Stomach (tissue), 9 donors: ENCODE results near the gene ADAM12. TPM values are rescaled to one million over a fixed set of nuclear protein-coding genes. Genes with fewer than 3 reads are reported as not detected.
"Not testable (repeated sequence)": the region's sequence is repeated elsewhere in the genome, so short reads cannot be mapped to it uniquely, and the experiment has no call there.

Experiments
- DNase-seq, 2 donors: peaks; one replicate each; pipeline versions ENCODE4 v3.0.0 to v3.0.0-alpha.2; 2013 to 2019
- H3K27ac ChIP-seq, 5 donors: fragments of 200-600 bp in 4 of 5; sonication (generic) in 4 of 5; one replicate each; pipeline ENCODE4 v1.5.1; 2013 to 2019; ENCODE audit warnings: mild to moderate bottlenecking in 1 of 5, moderate library complexity in 1 of 5
- H3K27me3 ChIP-seq, 3 donors: fragments of 200-600 bp; sonication (generic); one replicate each; pipeline ENCODE4 v1.5.1; 2017 to 2019; ENCODE audit warnings: mixed run types in 1 of 3
- H3K36me3 ChIP-seq, 4 donors: fragments of 200-600 bp; sonication (generic); 1 replicate in 3 of 4; 2 replicates in 1 of 4; pipeline ENCODE4 v1.5.1; 2016 to 2019
- H3K4me1 ChIP-seq, 4 donors: fragments of 200-600 bp; sonication (generic); one replicate each; pipeline ENCODE4 v1.5.1; 2016 to 2019
- H3K4me3 ChIP-seq, 4 donors: fragments of 200-600 bp; sonication (generic) in 3 of 4; one replicate each; pipeline ENCODE4 v1.5.1; 2016 to 2019; ENCODE audit warnings: mild to moderate bottlenecking in 1 of 4
- H3K9me3 ChIP-seq, 4 donors: fragments of 200-600 bp; sonication (generic); one replicate each; pipeline ENCODE4 v1.5.1; 2016 to 2019
- CTCF ChIP-seq, 7 experiments: fragments of 450-650 bp in 4 of 7; fragments of 200-600 bp in 3 of 7; sonication (generic) in 3 of 7; IDR thresholded peaks; one replicate each; pipeline ENCODE4 v1.5.1; 2016 to 2019; ENCODE audit warnings: antibody characterized with exemption in 7 of 7, control low read depth in 2 of 7, mild to moderate bottlenecking in 1 of 7
- EP300 ChIP-seq: sonication (generic); formaldehyde crosslinking; IDR thresholded peaks from one replicate; pipeline ENCODE4 v1.6.1; 2017; ENCODE audit warnings: antibody characterized with exemption
- POLR2A ChIP-seq, 4 donors: fragments of 450-650 bp; IDR thresholded peaks; one replicate each; pipeline ENCODE4 v1.6.1; 2016; ENCODE audit warnings: antibody characterized with exemption in 4 of 4, control low read depth in 2 of 4, mild to moderate bottlenecking in 1 of 4, moderate library complexity in 1 of 4
- POLR2AphosphoS5 ChIP-seq, 3 donors: sonication (generic); formaldehyde crosslinking; IDR thresholded peaks; one replicate each; pipeline ENCODE4 v1.6.1; 2016; ENCODE audit warnings: antibody characterized with exemption in 3 of 3
- WGBS, 5 donors: extraction: QIAGEN DNeasy Blood & Tissue Kit in 3 of 5; methylation state at CpG; one replicate each; pipeline versions ENCODE4 v1.1.5 to v1.1.7; 2013 to 2018; 5-methylcytosine and 5-hydroxymethylcytosine counted together
- intact Hi-C: fragments of 100-400 bp; cut with DNase I; formaldehyde crosslinking; loops from one replicate; pipeline ENCODE4 v1.15.1; 2023; ENCODE audit warnings: low total_unique reads
- polyA plus RNA-seq, 3 donors: library from polyadenylated mRNA; stranded (reverse); fragments of 200-250 nt; gene quantifications; one replicate each; pipeline ENCODE4 v1.2.3, GENCODE V29; 2013
- total RNA-seq, 5 donors: library from RNA; depleted of rRNA; stranded (reverse); fragments of >200 nt; gene quantifications; one replicate each; pipeline versions ENCODE4 v1.1.0 to v1.2.3, GENCODE V29; 2014 to 2016
- donor health status: healthy with polysubstance abuse.
- donor health status: Bipolar disorder and iron deficiency.
- donor health status: healthy.

Gene ADAM12
- total and polyA plus RNA-seq, 8 donors = 0.03 to 6.4 (median 0.50) TPM; not detected in 3

GRCh38 chr10:126351021-126351420, 37.3 kb downstream of the ADAM12 start:
- no peak for DNase-seq
- Histone ChIP-seq H3K4me3 (no peak overlapping the region), H3K9me3 (peaks cover under 1 to 9% (median 6%) of the 10 kb centered on the region in 4 donors), H3K27me3 (peaks cover 0 to 13% (median 0%) of the 10 kb centered on the region in 3 donors), H3K4me1 (no peaks in the 10 kb centered on the region), H3K36me3 (no peaks in the 10 kb centered on the region), H3K27ac (no peak overlapping the region)
- intact Hi-C loops = no loop called here
- WGBS, 5 donors = 73 to 86% (median 77%) methylated on average over 6 of the region's 6 CpGs
- TF ChIP-seq EP300 (no peak), POLR2AphosphoS5 (IDR thresholded peaks at IDR 0.05) (no peak), CTCF (IDR thresholded peaks at IDR 0.05) (no peak), POLR2A (IDR thresholded peaks at IDR 0.05) (no peak)

GRCh38 chr10:126350216-126350992, 37.9 kb downstream of the ADAM12 start:
- peaks cover 0 to 13% (median 0%) of the 10 kb centered on the region in 3 donors for H3K27me3 ChIP-seq
- intact Hi-C loops = no loop called here
- no peaks in the 10 kb centered on the region for H3K4me1 ChIP-seq
- no peak overlapping the region for H3K4me3 ChIP-seq
- TF ChIP-seq POLR2A (IDR thresholded peaks at IDR 0.05) (no peak), CTCF (IDR thresholded peaks at IDR 0.05) (no peak), POLR2AphosphoS5 (IDR thresholded peaks at IDR 0.05) (no peak), EP300 (no peak)
- H3K36me3 ChIP-seq = no peaks in the 10 kb centered on the region
- WGBS, 5 donors = 49 to 62% (median 54%) methylated on average over 7 to 10 of the region's 10 CpGs
- no peak overlapping the region for H3K27ac ChIP-seq
- peaks cover 0 to 3% (median under 1%) of the 10 kb centered on the region in 4 donors for H3K9me3 ChIP-seq
- peak in 1 of 2 donors; percentile 20 for DNase-seq

GRCh38 chr10:126349676-126350075, 38.6 kb downstream of the ADAM12 start:
- H3K27ac ChIP-seq = no peak overlapping the region
- TF ChIP-seq POLR2AphosphoS5 (IDR thresholded peaks at IDR 0.05) (no peak), CTCF (IDR thresholded peaks at IDR 0.05) (no peak), EP300 (no peak), POLR2A (IDR thresholded peaks at IDR 0.05) (no peak)
- H3K27me3 ChIP-seq = peaks cover 0 to 13% (median 0%) of the 10 kb centered on the region in 3 donors
- H3K4me1 ChIP-seq = no peaks in the 10 kb centered on the region
- WGBS, 5 donors = 48 to 59% (median 57%) methylated on average over 5 of the region's 5 CpGs
- H3K9me3 ChIP-seq = no peaks in the 10 kb centered on the region
- DNase-seq = no peak
- H3K36me3 ChIP-seq = no peaks in the 10 kb centered on the region
- H3K4me3 ChIP-seq = no peak overlapping the region
- intact Hi-C loops = no loop called here

GRCh38 chr10:126349101-126349500, 39.2 kb downstream of the ADAM12 start:
- no peak for TF ChIP-seq POLR2AphosphoS5 (IDR thresholded peaks at IDR 0.05)
- TF ChIP-seq EP300 = no peak
- no peak for TF ChIP-seq CTCF (IDR thresholded peaks at IDR 0.05)
- no peak for TF ChIP-seq POLR2A (IDR thresholded peaks at IDR 0.05)
- H3K27ac ChIP-seq = no peak overlapping the region
- 14 to 29% (median 23%) methylated on average over 1 of the region's 1 CpG for WGBS, 5 donors
- intact Hi-C loops = no loop called here
- DNase-seq = no peak
- peaks cover 0 to 13% (median 0%) of the 10 kb centered on the region in 3 donors for H3K27me3 ChIP-seq
- H3K4me1 ChIP-seq = no peaks in the 10 kb centered on the region
- H3K4me3 ChIP-seq = no peak overlapping the region
- H3K9me3 ChIP-seq = no peaks in the 10 kb centered on the region
- no peaks in the 10 kb centered on the region for H3K36me3 ChIP-seq

- intact Hi-C loops, H3K36me3 ChIP-seq, H3K4me1 ChIP-seq, H3K27me3 ChIP-seq, DNase-seq, H3K4me3 ChIP-seq, H3K27ac ChIP-seq, H3K9me3 ChIP-seq: not testable (repeated sequence)
- 49 to 82% (median 79%) methylated on average over 2 of the region's 2 CpGs for WGBS, 5 donors
These were observed 44.8 kb downstream of the ADAM12 start for GRCh38 chr10:126343496-126343895.
